OCI-LY3 (cell line): ENCODE results near the gene ZBTB44.

Source experiments
- H2AFZ ChIP-seq: fragments of 200-600, 300-600 bp; shearing (Covaris generic); 2 replicates; pipeline ENCODE4 v1.6.0; 2014; ENCODE audit warnings: antibody characterized with exemption, low read depth, low read length
- H3K27ac ChIP-seq: fragments of 200-600, 300-600 bp; sonication (generic); 2 replicates; pipeline ENCODE4 v1.5.1; 2014; ENCODE audit warnings: mild to moderate bottlenecking, low read length, moderate library complexity, mixed read lengths
- H3K27me3 ChIP-seq: fragments of 200-600, 300-600 bp; sonication (generic); 2 replicates; pipeline ENCODE4 v1.6.1; 2014; ENCODE audit warnings: low read depth, low read length, mixed read lengths
- H3K36me3 ChIP-seq: fragments of 200-600, 300-600 bp; sonication (generic); replicated peaks from 2 replicates; pipeline ENCODE3; 2014; ENCODE audit warnings: low read depth, low read length, mixed read lengths
- H3K4me1 ChIP-seq: fragments of 300-600, 200-600 bp; sonication (generic); 2 replicates; pipeline ENCODE4 v1.6.1; 2014; ENCODE audit warnings: low read length, mixed read lengths
- H3K4me2 ChIP-seq: fragments of 200-600, 300-600 bp; sonication (generic); 2 replicates; pipeline ENCODE4 v1.6.1; 2014; ENCODE audit warnings: low read length, mixed read lengths
- H3K4me3 ChIP-seq: fragments of 300-600, 200-600 bp; sonication (generic); 2 replicates; pipeline ENCODE4 v1.5.1; 2014; ENCODE audit warnings: antibody characterized with exemption, mild to moderate bottlenecking, low read length, moderate library complexity
- H3K79me2 ChIP-seq: fragments of 300-600, 200-600 bp; shearing (Covaris generic); 2 replicates; pipeline ENCODE4 v1.6.1; 2014; ENCODE audit warnings: mild to moderate bottlenecking, low read length, mixed read lengths
- H3K9ac ChIP-seq: fragments of 300-600, 200-600 bp; shearing (Covaris generic); 2 replicates; pipeline ENCODE4 v1.6.0; 2014; ENCODE audit warnings: mild to moderate bottlenecking, low read length, moderate library complexity
- H3K9me3 ChIP-seq: fragments of 200-600, 300-600 bp; shearing (Covaris generic); 2 replicates; pipeline ENCODE4 v1.6.1; 2014; ENCODE audit warnings: low read length, mixed read lengths; ENCODE audit not compliant: insufficient read depth
- H4K20me1 ChIP-seq: fragments of 200-600, 300-600 bp; sonication (generic); 2 replicates; pipeline ENCODE4 v1.6.1; 2016; ENCODE audit warnings: low read length, mixed read lengths; ENCODE audit not compliant: insufficient read depth
- EZH2phosphoT487 ChIP-seq: fragments of 200-600 bp; shearing (Covaris generic); IDR thresholded peaks from 2 replicates; pipeline ENCODE4 v1.6.1; 2018; ENCODE audit warnings: antibody characterized with exemption, mixed run types, low read depth
- TF ChIP-seq, protein P1 (sequence below): fragments of 200-600, 300-600 bp; sonication (generic); IDR thresholded peaks from 2 replicates; pipeline ENCODE4 v1.5.1; 2014; ENCODE audit warnings: antibody characterized with exemption, low read length, low read depth

The ZBTB44 gene

GRCh38 chr11:130208241-130209127 lies 106.2 kb downstream of the ZBTB44 start:
- Histone ChIP-seq H3K9ac (no peak overlapping the region), H3K9me3 (no peaks in the 10 kb centered on the region), H3K27me3 (no peaks in the 10 kb centered on the region), H3K36me3 (peaks cover 30% of the 10 kb centered on the region), H3K4me2 (no peak overlapping the region), H3K27ac (no peak overlapping the region), H3K4me1 (peaks cover 40% of the 10 kb centered on the region), H4K20me1 (peaks cover 9% of the 10 kb centered on the region), H2AFZ (no peak overlapping the region), H3K4me3 (no peak overlapping the region), H3K79me2 (no peaks in the 10 kb centered on the region)
- TF ChIP-seq EZH2phosphoT487: no peak
- TF ChIP-seq, protein P1, sequence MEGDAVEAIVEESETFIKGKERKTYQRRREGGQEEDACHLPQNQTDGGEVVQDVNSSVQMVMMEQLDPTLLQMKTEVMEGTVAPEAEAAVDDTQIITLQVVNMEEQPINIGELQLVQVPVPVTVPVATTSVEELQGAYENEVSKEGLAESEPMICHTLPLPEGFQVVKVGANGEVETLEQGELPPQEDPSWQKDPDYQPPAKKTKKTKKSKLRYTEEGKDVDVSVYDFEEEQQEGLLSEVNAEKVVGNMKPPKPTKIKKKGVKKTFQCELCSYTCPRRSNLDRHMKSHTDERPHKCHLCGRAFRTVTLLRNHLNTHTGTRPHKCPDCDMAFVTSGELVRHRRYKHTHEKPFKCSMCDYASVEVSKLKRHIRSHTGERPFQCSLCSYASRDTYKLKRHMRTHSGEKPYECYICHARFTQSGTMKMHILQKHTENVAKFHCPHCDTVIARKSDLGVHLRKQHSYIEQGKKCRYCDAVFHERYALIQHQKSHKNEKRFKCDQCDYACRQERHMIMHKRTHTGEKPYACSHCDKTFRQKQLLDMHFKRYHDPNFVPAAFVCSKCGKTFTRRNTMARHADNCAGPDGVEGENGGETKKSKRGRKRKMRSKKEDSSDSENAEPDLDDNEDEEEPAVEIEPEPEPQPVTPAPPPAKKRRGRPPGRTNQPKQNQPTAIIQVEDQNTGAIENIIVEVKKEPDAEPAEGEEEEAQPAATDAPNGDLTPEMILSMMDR: no peak

DNA sequence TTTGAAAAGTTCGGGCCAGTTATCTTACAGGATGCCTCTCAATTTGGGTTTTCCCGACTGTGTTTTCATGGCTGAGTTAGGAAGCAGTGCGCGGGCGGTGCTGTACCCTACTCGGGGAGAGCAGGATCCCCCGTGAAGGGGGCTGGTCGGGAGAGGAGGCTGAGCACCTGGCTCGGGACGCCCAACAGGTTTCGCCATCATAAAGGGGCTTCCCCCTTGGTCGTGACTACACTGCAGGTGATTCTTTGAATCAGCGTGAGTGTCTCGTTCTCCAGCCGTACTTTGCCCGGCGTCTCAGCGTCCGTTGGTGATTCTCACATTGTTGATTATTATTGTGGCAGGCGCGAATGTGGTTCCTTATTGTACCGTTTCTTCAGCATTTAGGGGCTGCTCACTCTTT lies 108.6 kb downstream of the ZBTB44 start:
- TF ChIP-seq, protein P1: no peak
- no peak for TF ChIP-seq EZH2phosphoT487
- Histone ChIP-seq H3K4me1 (peaks cover 55% of the 10 kb centered on the region), H3K4me3 (peak overlapping the region; percentile 69), H3K36me3 (peaks cover 48% of the 10 kb centered on the region), H3K27ac (peak overlapping the region; percentile 50), H2AFZ (no peak overlapping the region), H3K79me2 (no peaks in the 10 kb centered on the region), H3K4me2 (peak overlapping the region; percentile 87), H3K9me3 (no peaks in the 10 kb centered on the region), H3K27me3 (no peaks in the 10 kb centered on the region), H3K9ac (peak overlapping the region; percentile 36; the same call in 1 of the 2 replicates), H4K20me1 (peaks cover under 1% of the 10 kb centered on the region; the same call in 1 of the 2 replicates)

DNA sequence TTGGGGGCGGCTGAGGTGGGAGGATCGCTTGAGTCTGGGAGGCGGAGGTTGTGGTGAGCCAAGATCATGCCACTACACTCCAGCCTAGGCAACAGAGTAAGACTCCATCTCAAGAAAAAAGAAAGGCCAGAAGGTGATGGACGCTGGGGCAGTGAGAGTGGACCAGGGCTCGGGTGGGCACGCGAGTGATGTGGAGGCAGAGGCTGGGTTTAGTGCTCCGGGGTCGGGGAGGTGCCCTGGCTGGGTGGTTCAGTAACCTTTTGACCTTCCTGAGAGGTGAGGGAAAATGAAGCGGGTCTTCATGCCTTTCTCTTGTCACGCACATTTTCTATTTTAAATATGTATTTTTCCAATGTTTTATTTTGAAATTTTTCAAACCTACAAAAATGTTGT lies 110.0 kb downstream of the ZBTB44 start:
- peaks cover 55% of the 10 kb centered on the region for H3K4me1 ChIP-seq
- H3K9ac ChIP-seq: no peak overlapping the region
- no peak overlapping the region for H3K27ac ChIP-seq
- no peak overlapping the region for H3K4me2 ChIP-seq
- H3K4me3 ChIP-seq: no peak overlapping the region
- H2AFZ ChIP-seq: no peak overlapping the region
- peaks cover 54% of the 10 kb centered on the region for H3K36me3 ChIP-seq
- H3K27me3 ChIP-seq: no peaks in the 10 kb centered on the region
- H3K79me2 ChIP-seq: no peaks in the 10 kb centered on the region
- H3K9me3 ChIP-seq: no peaks in the 10 kb centered on the region
- TF ChIP-seq EZH2phosphoT487: no peak
- TF ChIP-seq, protein P1: no peak
- H4K20me1 ChIP-seq: no peaks in the 10 kb centered on the region
